ENCODE results near the gene TLE4.

DNA sequence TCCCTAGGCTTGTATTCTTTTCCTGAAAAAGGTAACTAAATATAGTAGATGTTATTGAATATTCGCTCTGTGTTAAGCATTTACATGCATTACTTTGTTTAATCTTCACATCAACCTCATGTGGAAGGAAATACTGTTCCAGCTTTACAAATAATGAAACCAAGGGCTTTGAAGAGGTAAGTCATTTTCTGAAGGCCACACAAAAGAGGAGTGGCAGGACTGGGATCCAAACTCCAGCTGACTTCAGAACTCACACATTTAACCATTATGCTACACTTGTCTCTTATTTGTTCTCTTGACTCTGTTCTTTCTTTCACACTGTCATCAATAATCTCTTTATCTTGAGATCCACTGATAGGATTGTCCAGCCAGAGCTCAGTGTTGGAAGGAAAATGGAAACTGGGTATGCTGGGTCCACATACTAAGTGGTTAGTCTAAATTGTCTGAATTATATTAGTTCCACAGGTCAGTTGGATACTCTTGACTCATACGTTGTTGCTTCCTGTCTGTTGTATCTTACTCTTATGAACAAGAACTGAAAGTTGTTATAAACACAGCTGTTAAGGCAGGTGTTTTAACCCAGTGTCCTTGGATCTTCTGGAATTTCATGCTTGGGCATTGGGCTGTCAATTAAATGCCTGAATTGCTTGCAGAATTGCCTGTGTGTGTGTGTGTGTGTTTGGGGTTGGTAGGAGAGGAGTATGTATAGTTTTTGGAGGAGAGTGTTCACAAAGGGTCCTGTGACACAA lies 65.6 kb downstream of the TLE4 start:
- TF ChIP-seq, protein P1, sequence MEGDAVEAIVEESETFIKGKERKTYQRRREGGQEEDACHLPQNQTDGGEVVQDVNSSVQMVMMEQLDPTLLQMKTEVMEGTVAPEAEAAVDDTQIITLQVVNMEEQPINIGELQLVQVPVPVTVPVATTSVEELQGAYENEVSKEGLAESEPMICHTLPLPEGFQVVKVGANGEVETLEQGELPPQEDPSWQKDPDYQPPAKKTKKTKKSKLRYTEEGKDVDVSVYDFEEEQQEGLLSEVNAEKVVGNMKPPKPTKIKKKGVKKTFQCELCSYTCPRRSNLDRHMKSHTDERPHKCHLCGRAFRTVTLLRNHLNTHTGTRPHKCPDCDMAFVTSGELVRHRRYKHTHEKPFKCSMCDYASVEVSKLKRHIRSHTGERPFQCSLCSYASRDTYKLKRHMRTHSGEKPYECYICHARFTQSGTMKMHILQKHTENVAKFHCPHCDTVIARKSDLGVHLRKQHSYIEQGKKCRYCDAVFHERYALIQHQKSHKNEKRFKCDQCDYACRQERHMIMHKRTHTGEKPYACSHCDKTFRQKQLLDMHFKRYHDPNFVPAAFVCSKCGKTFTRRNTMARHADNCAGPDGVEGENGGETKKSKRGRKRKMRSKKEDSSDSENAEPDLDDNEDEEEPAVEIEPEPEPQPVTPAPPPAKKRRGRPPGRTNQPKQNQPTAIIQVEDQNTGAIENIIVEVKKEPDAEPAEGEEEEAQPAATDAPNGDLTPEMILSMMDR (IDR thresholded peaks at IDR 0.05): no peak
- TF ChIP-seq EP300 (IDR thresholded peaks at IDR 0.05; ENCODE audit: low read depth): no peak
